Measurements from ENCODE around the gene KNCN. TPM values are rescaled to one million over a fixed set of nuclear protein-coding genes. Genes with fewer than 3 reads are reported as not detected.

The KNCN gene
- total and polyA plus RNA-seq, 8 donors, result not detected

DNA sequence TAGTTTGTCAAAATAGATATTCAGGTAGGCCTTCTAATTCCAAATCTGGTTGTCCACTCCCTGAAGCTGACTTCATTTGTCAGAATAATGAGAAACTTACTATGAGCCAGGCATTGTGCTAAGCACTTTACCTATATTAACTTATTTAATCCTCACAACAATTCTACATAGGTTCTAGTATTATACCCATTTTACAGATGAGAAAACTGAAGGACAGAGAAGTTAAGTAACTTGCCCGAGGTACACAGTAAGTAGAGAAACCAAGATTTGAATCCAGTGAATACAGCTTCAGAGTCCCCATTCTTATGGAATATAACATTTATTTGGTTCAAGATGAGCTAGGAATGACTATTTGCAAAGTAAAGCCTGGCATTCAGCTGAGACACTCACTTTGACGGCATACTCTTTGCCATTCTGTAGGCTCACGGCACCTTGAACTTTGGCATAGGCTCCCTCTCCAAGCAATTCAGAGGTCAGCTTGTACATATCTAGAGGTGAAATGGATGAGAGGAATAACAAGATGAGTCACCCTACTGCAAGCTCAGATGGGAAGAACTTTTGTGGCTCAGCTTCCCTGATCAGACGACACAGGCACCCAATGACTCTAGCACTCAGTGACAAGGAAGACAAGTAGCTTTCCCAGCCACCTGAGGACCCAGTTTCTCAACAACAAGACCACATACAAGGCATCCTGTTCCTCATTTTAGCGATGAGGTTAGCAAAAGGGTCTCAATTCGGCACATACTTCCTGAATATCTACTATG is 28.9 kb upstream of the KNCN start:
- Histone ChIP-seq H3K4me1 (peaks cover 0 to 15% (median 0%) of the 10 kb centered on the region in 4 donors), H3K9me3 (no peaks in the 10 kb centered on the region), H3K4me3 (no peak overlapping the region), H3K27ac (peak overlapping the region in 3 of 5 donors; percentile 41 to 79 (median 75)), H3K36me3 (peaks cover 66 to 100% (median 96%) of the 10 kb centered on the region in 4 donors), H3K27me3 (no peaks in the 10 kb centered on the region)
- intact Hi-C loops (cut with DNase I; ENCODE audit: low total_unique reads), result no loop called here
- no peak for DNase-seq
- no peak for TF ChIP-seq POLR2AphosphoS5 (IDR thresholded peaks at IDR 0.05)
- no peak for TF ChIP-seq CTCF (IDR thresholded peaks at IDR 0.05)
- no peak for TF ChIP-seq EP300 (IDR thresholded peaks at IDR 0.05)
- TF ChIP-seq POLR2A (IDR thresholded peaks at IDR 0.05), result no peak
- WGBS, 5 donors, result 84 to 96% (median 93%) methylated on average over 6 of the region's 6 CpGs

- Histone ChIP-seq H3K27ac (no peak overlapping the region), H3K36me3 (peaks cover 55 to 100% (median 93%) of the 10 kb centered on the region in 4 donors), H3K4me3 (no peak overlapping the region), H3K4me1 (peaks cover 0 to 12% (median 0%) of the 10 kb centered on the region in 4 donors), H3K27me3 (no peaks in the 10 kb centered on the region), H3K9me3 (no peaks in the 10 kb centered on the region)
- intact Hi-C loops (cut with DNase I; ENCODE audit: low total_unique reads), result no loop called here
- DNase-seq, result no peak
- TF ChIP-seq POLR2AphosphoS5 (IDR thresholded peaks at IDR 0.05), result no peak
- no peak for TF ChIP-seq EP300 (IDR thresholded peaks at IDR 0.05)
- no peak for TF ChIP-seq POLR2A (IDR thresholded peaks at IDR 0.05)
- no peak for TF ChIP-seq CTCF (IDR thresholded peaks at IDR 0.05)
- 81 to 95% (median 90%) methylated on average over 4 of the region's 4 CpGs for WGBS, 5 donors
These were observed 26.2 kb upstream of the KNCN start for GRCh38 chr1:46577671-46578070.

DNA sequence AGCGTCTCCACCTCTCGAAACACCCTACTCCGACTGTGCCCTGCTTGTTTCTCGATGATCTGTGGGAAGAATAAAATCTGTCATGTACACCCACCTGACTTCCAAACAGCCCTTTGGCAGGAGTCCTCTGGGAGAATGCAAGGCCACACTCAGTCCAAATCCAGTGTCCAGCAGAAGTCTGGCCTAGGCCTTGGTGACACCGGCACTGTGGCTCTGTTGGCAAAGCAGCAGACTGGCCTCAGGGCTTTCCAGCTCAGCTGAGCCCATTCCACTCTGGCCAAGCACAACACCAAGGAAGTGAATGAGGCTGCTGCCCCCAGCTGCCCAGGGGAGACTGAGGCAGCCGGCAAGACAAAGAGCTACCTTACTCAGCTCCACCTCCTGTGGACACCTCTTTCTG is 25.1 kb upstream of the KNCN start:
- TF ChIP-seq EP300 (IDR thresholded peaks at IDR 0.05) (no peak), CTCF (IDR thresholded peaks at IDR 0.05) (no peak), POLR2AphosphoS5 (IDR thresholded peaks at IDR 0.05) (no peak), POLR2A (IDR thresholded peaks at IDR 0.05) (no peak)
- no peak overlapping the region for H3K4me3 ChIP-seq
- H3K27me3 ChIP-seq, result no peaks in the 10 kb centered on the region
- no peak overlapping the region for H3K27ac ChIP-seq
- 78 to 88% (median 87%) methylated on average over 5 to 6 of the region's 6 CpGs for WGBS, 5 donors
- DNase-seq, result no peak
- no peaks in the 10 kb centered on the region for H3K9me3 ChIP-seq
- intact Hi-C loops (cut with DNase I; ENCODE audit: low total_unique reads), result no loop called here
- peaks cover 50 to 98% (median 89%) of the 10 kb centered on the region in 4 donors for H3K36me3 ChIP-seq
- peaks cover 0 to 6% (median 0%) of the 10 kb centered on the region in 4 donors for H3K4me1 ChIP-seq

GRCh38 chr1:46575778-46576177 is 24.3 kb upstream of the KNCN start:
- Histone ChIP-seq H3K27me3 (no peaks in the 10 kb centered on the region), H3K9me3 (no peaks in the 10 kb centered on the region), H3K4me3 (no peak overlapping the region), H3K27ac (no peak overlapping the region), H3K4me1 (peaks cover 0 to 2% (median 0%) of the 10 kb centered on the region in 4 donors), H3K36me3 (peaks cover 49 to 98% (median 91%) of the 10 kb centered on the region in 4 donors)
- intact Hi-C loops (cut with DNase I; ENCODE audit: low total_unique reads), result no loop called here
- WGBS, 5 donors, result 77 to 92% (median 87%) methylated on average over 3 of the region's 3 CpGs
- TF ChIP-seq POLR2AphosphoS5 (IDR thresholded peaks at IDR 0.05) (no peak), POLR2A (IDR thresholded peaks at IDR 0.05) (no peak), CTCF (IDR thresholded peaks at IDR 0.05) (no peak), EP300 (IDR thresholded peaks at IDR 0.05) (no peak)
- DNase-seq, result no peak
